Prostate gland (tissue), 2 donors: ENCODE results near the gene PDE6G.

ENCODE experiments used
- POLR2A ChIP-seq: fragments of 450-650 bp; IDR thresholded peaks from one replicate; pipeline ENCODE4 v1.6.1; 2016; ENCODE audit warnings: antibody characterized with exemption, mild to moderate bottlenecking
- POLR2AphosphoS5 ChIP-seq: sonication (generic); formaldehyde crosslinking; IDR thresholded peaks from one replicate; pipeline ENCODE4 v1.6.1; 2017; ENCODE audit warnings: antibody characterized with exemption
- TF ChIP-seq, protein P1 (sequence below), 4 experiments: fragments of 200-600 bp in 2 of 4; fragments of 450-650 bp in 2 of 4; sonication (generic) in 2 of 4; IDR thresholded peaks; 1 replicate in 3 of 4; 2 replicates in 1 of 4; pipeline ENCODE4 v1.5.1; 2016 to 2019; ENCODE audit warnings: antibody characterized with exemption in 4 of 4, mild to moderate bottlenecking in 2 of 4, moderate library complexity in 2 of 4

DNA sequence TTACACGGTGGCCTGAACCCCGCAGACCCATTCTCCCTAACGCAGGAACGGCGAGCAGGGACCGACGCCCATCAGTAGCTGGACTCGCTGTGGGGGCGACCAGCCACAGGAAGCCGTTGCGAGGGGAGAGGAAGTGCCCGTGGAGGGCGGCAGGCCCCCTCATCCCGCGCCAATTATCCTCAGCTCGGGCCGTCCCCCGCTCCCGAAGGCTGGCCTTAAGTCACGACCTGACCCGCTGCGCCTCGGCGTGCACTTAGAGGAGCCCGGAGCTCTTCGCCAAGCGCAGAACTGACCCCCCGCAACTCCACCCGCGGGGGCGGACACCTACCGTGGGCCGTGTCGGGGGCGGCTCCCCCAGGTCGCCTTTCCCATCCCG lies 26.9 kb upstream of the PDE6G start:
- TF ChIP-seq POLR2AphosphoS5 (no peak), POLR2A (no peak)
- TF ChIP-seq, protein P1, sequence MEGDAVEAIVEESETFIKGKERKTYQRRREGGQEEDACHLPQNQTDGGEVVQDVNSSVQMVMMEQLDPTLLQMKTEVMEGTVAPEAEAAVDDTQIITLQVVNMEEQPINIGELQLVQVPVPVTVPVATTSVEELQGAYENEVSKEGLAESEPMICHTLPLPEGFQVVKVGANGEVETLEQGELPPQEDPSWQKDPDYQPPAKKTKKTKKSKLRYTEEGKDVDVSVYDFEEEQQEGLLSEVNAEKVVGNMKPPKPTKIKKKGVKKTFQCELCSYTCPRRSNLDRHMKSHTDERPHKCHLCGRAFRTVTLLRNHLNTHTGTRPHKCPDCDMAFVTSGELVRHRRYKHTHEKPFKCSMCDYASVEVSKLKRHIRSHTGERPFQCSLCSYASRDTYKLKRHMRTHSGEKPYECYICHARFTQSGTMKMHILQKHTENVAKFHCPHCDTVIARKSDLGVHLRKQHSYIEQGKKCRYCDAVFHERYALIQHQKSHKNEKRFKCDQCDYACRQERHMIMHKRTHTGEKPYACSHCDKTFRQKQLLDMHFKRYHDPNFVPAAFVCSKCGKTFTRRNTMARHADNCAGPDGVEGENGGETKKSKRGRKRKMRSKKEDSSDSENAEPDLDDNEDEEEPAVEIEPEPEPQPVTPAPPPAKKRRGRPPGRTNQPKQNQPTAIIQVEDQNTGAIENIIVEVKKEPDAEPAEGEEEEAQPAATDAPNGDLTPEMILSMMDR (IDR thresholded peaks at IDR 0.05): no peak
